Kidney epithelial cell (primary cell): ENCODE measurements around the gene ELL. TPM values are rescaled to one million over a fixed set of nuclear protein-coding genes. Genes with fewer than 3 reads are reported as not detected.

ENCODE experiments used
- DNase-seq: peaks from one replicate; pipeline ENCODE4 v3.0.0-alpha.2; 2010; ENCODE audit warnings: low read depth
- H3K27me3 ChIP-seq: 2 replicates; pipeline ENCODE4 v1.6.0; 2011; ENCODE audit warnings: low read length; ENCODE audit not compliant: control insufficient read depth, insufficient read depth
- H3K36me3 ChIP-seq: 2 replicates; pipeline ENCODE4 v1.5.1; 2011; ENCODE audit warnings: low read length; ENCODE audit not compliant: control insufficient read depth, insufficient read depth
- H3K4me3 ChIP-seq: 2 replicates; pipeline ENCODE4 v1.5.1; 2011; ENCODE audit warnings: low read depth, mild to moderate bottlenecking, control low read depth, low read length
- CTCF ChIP-seq: IDR thresholded peaks from 2 replicates; pipeline ENCODE4 v1.5.1; 2011; ENCODE audit warnings: mild to moderate bottlenecking, moderate library complexity, low read length, control low read depth, inconsistent platforms; ENCODE audit not compliant: insufficient read depth, poor library complexity, severe bottlenecking
- total RNA-seq: library from RNA; depleted of rRNA; stranded (reverse); fragments of >200 nt; gene quantifications from 2 replicates; pipeline ENCODE4 v1.2.3, GENCODE V29; 2015

The ELL gene
- total RNA-seq, 1 donor from 2014 or later = 13.1 TPM

- Histone ChIP-seq H3K36me3 (peaks cover 1% of the 10 kb centered on the region), H3K27me3 (no peaks in the 10 kb centered on the region), H3K4me3 (no peak overlapping the region)
- TF ChIP-seq CTCF = no peak
- DNase-seq = no peak
These were observed 87.3 kb downstream of the ELL start for GRCh38 chr19:18434411-18435175.

DNA sequence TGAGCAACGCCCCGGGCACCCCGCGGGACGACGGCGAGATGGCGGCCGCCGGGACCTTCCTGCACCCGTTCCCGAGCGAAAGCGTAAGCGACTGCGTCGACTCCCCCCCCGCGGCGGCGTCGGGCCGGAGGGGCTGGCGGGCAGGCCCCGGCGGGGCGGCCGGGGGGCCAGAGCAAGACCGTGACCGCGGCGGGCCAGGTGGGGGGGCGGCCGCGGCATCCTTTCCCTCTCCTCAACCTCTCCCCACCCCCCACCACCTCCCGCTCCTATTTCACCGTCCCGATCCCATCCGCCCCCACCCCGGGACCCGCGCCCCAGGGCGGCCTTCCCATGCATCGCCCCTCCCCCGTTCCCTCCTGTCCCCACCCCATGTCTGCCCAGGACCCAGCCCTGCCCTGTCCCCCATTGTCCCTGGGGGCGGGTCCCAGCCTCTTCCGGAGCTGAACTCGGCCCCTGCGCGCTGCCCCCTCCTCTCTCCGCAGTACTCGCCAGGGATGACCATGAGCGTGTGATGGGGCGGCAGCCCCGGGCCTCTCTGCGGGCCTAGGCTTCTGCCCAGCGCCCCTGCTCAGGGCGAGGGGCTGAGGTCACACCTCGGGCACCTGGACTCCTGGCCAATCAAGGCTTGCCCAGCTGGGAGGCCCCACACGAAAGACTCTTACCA, 88.0 kb downstream of the ELL start:
- Histone ChIP-seq H3K27me3 (no peaks in the 10 kb centered on the region), H3K36me3 (peaks cover 1% of the 10 kb centered on the region), H3K4me3 (peak overlapping the region; percentile 39)
- TF ChIP-seq CTCF = no peak
- DNase-seq = no peak

DNA sequence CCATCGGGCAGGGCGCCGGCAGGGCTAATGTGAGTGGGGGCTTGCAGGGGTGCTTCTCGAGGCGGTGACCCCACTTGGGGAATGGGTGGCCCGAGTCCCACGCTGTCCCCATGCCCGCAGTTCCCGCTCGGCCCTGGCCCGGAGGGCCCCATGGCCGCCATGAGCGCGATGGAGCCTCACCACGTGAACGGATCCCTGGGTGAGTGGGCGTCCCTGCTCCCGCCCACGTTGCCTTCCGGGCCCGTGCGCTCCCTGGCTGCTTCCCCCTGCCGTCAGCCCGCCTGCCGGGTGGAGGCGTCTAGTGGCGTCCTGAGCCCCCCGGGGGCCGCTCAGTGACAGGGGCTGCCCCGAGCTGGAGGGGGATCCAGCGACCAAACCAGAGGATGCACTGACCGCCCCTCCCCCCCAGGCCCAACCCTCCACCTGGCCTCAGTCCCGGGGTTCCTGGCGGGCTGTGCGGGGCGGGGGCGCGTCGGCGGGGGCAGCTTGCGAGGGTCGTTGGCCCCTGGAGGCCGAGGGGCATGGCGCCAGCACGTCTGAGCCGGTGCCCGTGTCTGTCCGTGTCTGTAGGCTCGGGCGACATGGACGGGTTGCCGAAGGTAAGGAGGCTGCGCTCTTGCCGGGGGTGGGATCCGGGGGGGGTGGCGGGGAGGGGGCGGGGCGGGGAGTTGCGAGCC, 88.7 kb downstream of the ELL start:
- peak overlapping the region; percentile 39 for H3K4me3 ChIP-seq
- no peak for DNase-seq
- no peak for TF ChIP-seq CTCF
- peaks cover 1% of the 10 kb centered on the region for H3K36me3 ChIP-seq
- H3K27me3 ChIP-seq = no peaks in the 10 kb centered on the region

GRCh38 chr19:18432275-18433014, 89.4 kb downstream of the ELL start:
- TF ChIP-seq CTCF = no peak
- DNase-seq = no peak
- Histone ChIP-seq H3K4me3 (peak overlapping the region; percentile 39), H3K36me3 (peaks cover 3% of the 10 kb centered on the region), H3K27me3 (no peaks in the 10 kb centered on the region)

DNA sequence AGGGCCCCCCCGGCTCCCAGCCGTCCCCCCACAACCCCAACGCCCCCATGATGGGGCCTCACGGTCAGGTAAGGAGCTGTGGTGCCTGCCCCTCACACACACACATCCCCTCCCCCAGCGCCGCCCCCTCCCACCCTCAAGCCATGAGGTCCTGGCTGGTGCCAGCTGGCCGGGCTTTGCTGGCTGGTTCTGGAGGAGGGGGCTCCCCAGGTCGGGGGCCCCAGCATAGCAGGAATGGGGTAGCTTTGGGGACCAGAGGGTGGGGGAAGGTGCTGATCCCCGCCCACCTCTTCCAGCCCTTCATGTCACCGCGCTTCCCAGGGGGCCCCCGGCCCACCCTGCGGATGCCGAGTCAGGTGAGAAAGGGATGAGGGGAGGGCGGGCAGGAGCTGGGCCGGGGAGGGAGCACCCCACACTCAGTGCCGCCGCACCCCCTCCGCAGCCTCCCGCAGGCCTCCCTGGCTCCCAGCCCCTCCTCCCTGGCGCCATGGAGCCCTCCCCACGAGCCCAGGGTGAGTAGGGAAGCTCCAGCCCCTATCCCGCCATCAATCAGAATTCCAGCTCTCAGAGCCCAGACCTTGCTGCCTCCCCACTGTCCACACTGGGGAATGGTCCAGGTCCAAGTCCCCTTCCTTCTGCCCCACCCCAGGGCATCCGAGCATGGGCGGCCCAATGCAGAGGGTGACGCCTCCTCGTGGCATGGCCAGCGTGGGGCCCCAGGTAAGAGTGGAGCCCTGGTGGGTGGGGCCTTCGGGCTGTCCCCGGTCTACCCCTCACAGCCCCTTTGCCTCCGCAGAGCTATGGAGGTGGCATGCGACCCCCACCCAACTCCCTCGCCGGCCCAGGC, 90.3 kb downstream of the ELL start:
- Histone ChIP-seq H3K27me3 (no peaks in the 10 kb centered on the region), H3K4me3 (no peak overlapping the region), H3K36me3 (peaks cover 3% of the 10 kb centered on the region)
- DNase-seq = no peak
- no peak for TF ChIP-seq CTCF
